HT1080 (cell line): ENCODE measurements around the gene ZNF808. TPM values are rescaled to one million over a fixed set of nuclear protein-coding genes. Genes with fewer than 3 reads are reported as not detected.
"Not testable (repeated sequence)": the region's sequence is repeated elsewhere in the genome, so short reads cannot be mapped to it uniquely, and the experiment has no call there.

Experiments used
- DNase-seq: peaks from one replicate; pipeline ENCODE4 v3.0.0-alpha.2; 2015; ENCODE audit warnings: low read depth
- total RNA-seq: library from RNA; depleted of rRNA; stranded (reverse); fragments of >200 nt; shearing (Covaris generic); gene quantifications from 2 replicates; pipeline ENCODE4 v1.2.3, GENCODE V29; 2014

The ZNF808 gene
- total RNA-seq, 1 experiment from 2014 or later, result 0.16 TPM

GRCh38 chr19:52535771-52536447 is 8.4 kb downstream of the ZNF808 start:
- no peak for DNase-seq

GRCh38 chr19:52536448-52536800 is 9.0 kb downstream of the ZNF808 start:
- no peak for DNase-seq

GRCh38 chr19:52538815-52539214 is 11.3 kb downstream of the ZNF808 start:
- not testable (repeated sequence) for DNase-seq

- not testable (repeated sequence) for DNase-seq
Measured at GRCh38 chr19:52541176-52541575, 13.7 kb downstream of the ZNF808 start.

- no peak for DNase-seq
Measured at GRCh38 chr19:52541608-52542007, 14.1 kb downstream of the ZNF808 start.

- DNase-seq, result not testable (repeated sequence)
Measured at GRCh38 chr19:52542541-52542940, 15.1 kb downstream of the ZNF808 start.

- DNase-seq, result no peak
Measured at GRCh38 chr19:52542984-52543664, 15.7 kb downstream of the ZNF808 start.

- no peak for DNase-seq
Measured at GRCh38 chr19:52554216-52554971, 26.9 kb downstream of the ZNF808 start.

- no peak for DNase-seq
Measured at GRCh38 chr19:52557231-52557995, 29.9 kb downstream of the ZNF808 start.

- not testable (repeated sequence) for DNase-seq
Measured at GRCh38 chr19:52558732-52559445, 31.4 kb downstream of the ZNF808 start.

- DNase-seq, result not testable (repeated sequence)
Measured at GRCh38 chr19:52561611-52562010, 34.1 kb downstream of the ZNF808 start.

GRCh38 chr19:52566121-52566520 is 38.7 kb downstream of the ZNF808 start:
- no peak for DNase-seq

GRCh38 chr19:52566588-52566987 is 39.1 kb downstream of the ZNF808 start:
- DNase-seq, result peak; percentile 43

GRCh38 chr19:52567921-52568320 is 40.5 kb downstream of the ZNF808 start:
- no peak for DNase-seq

GRCh38 chr19:52569638-52569999 is 42.2 kb downstream of the ZNF808 start:
- DNase-seq, result peak; percentile 0

- DNase-seq, result peak; percentile 81
Measured at GRCh38 chr19:52570000-52570861, 42.8 kb downstream of the ZNF808 start, which contains the start of gene ZNF701. Gene ZNF701, plus strand, starts transcription at chr19:52570287. Its CDS starts 3,861 bp downstream, at chr19:52574148.

GRCh38 chr19:52584736-52585440 is 57.4 kb downstream of the ZNF808 start:
- DNase-seq, result no peak

- no peak for DNase-seq
Measured at GRCh38 chr19:52585604-52586003, 58.1 kb downstream of the ZNF808 start.

GRCh38 chr19:52590728-52591127 is 63.3 kb downstream of the ZNF808 start:
- no peak for DNase-seq
